NCI-H146 treated with DMSO at 0.1 percent for 48 hours (cell line): ENCODE measurements around the gene ZDHHC6.
A peak's percentile ranks its signal among the peaks of the same experiment; 100 is the strongest.
"Not testable (repeated sequence)": the region's sequence is repeated elsewhere in the genome, so short reads cannot be mapped to it uniquely, and the experiment has no call there.

ENCODE experiments used
- DNase-seq: peaks from one replicate; lab custom pipeline; 2025; ENCODE audit not compliant: unreplicated experiment; lab: John Stamatoyannopoulos, UW

ZDHHC6 gene, protein sequence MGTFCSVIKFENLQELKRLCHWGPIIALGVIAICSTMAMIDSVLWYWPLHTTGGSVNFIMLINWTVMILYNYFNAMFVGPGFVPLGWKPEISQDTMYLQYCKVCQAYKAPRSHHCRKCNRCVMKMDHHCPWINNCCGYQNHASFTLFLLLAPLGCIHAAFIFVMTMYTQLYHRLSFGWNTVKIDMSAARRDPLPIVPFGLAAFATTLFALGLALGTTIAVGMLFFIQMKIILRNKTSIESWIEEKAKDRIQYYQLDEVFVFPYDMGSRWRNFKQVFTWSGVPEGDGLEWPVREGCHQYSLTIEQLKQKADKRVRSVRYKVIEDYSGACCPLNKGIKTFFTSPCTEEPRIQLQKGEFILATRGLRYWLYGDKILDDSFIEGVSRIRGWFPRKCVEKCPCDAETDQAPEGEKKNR

DNA sequence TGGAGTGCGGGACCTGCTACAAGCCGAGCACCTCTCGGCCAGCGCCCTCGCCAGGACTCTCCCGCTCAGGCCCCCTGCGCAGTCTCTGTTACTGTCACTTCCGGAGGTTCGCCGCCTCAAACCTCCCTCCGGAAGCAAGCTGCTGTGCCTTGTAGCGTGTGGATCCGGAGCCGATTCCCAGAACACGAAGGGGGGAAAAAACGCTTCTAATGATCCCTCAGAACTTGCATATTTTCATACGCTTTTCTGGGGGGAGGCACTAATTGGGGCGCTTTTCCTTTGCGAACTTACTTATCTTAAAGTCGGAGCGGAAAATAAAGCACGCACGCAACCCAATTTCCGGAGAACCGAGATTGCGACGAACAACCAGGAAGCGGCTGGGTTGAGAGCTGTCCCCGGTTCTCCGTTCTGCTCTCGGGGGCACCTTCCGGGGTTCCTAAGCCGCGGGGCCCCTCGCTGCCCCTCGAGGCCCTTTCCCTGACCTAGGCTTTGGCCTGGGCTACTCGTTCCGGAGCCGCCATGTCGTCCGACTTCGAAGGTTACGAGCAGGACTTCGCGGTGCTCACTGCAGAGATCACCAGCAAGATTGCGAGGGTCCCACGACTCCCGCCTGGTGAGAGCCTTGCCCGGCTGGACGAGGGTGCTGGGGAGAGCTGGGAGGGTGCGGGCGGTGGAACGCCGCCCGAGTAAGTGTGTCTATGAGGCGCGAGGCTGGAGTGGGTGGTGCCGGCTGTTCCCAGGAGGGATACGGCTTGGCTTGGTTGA, at the start of gene ZDHHC6, which contains the start of gene VTI1A:
Gene ZDHHC6, minus strand, starts transcription at position 60 of the 765 bp plus-strand sequence. CDS start 1,478 bp downstream, outside the sequence.
Gene VTI1A, plus strand, starts transcription at position 361 of the 765 bp plus-strand sequence. Its CDS starts 159 bp downstream, at position 520.
- peak; percentile 62 for DNase-seq

GRCh38 chr10:112492736-112493135, 46.0 kb upstream of the ZDHHC6 start:
- DNase-seq = no peak

- DNase-seq = no peak
Measured at GRCh38 chr10:112491144-112491543, 44.4 kb upstream of the ZDHHC6 start.

DNA sequence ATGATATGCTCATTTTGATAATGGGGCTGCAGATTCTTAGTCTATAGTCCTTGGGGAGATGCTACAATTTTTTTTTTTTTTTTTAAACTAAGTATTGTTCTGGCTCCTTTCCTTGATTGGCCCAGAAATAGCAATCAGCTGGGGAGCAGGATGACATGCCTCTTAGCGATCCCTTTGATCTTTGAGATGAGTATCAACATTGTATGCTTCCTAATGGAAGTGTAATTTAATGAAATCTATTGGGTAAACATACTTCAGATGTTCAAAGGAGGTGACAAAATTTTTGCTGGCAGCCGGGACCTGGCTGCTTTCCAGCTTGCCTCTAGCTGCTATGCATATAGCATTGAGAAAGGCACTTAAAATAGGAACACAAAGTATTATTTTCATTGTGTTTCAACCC, 43.8 kb upstream of the ZDHHC6 start:
- DNase-seq = peak; percentile 71

DNA sequence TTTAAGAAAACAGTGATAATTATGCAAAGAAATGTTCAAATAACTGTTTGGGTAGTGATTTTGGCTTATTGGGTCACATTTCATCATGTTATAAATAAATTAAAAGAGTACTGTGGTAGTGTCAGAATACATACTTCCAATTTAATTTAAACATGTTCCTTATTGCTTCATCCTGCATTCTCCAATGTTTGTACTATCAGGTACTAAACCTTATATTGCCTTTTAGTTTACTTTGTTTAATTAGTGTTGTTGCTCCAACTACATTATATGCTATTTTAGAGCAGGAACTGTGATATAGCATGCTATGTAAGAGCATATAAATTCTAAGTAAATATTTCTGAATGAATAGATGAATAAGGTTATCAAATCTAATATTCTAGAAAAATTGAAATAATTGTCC, 41.2 kb upstream of the ZDHHC6 start:
- DNase-seq = no peak

GRCh38 chr10:112484399-112484798, 37.7 kb upstream of the ZDHHC6 start:
- no peak for DNase-seq

DNA sequence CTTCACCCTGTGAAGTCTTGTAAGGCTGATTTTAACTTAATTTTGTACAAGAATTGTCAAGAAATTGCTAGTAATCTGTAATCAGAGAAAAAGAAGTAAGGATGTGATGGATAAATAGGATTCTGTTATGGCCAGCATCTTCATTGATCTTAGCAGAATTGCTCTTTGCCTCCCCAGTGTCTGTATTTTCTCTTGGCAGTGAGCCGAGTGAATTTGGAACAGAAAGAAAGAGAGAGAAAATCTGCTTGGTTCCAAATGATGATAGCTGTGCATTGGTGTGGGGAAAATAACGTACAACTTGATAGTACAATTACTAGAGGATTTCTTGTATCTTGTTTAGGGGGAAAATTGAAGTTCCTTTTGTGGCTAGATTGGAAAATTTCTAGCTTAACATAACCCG, 34.9 kb upstream of the ZDHHC6 start:
- DNase-seq = no peak

- DNase-seq = no peak
Measured at GRCh38 chr10:112475575-112476218, 29.0 kb upstream of the ZDHHC6 start.

- DNase-seq = peak; percentile 57
Measured at GRCh38 chr10:112471878-112472487, 25.3 kb upstream of the ZDHHC6 start.

- no peak for DNase-seq
Measured at GRCh38 chr10:112467541-112468075, 20.9 kb upstream of the ZDHHC6 start.

- no peak for DNase-seq
Measured at GRCh38 chr10:112466802-112467201, 20.1 kb upstream of the ZDHHC6 start.

DNA sequence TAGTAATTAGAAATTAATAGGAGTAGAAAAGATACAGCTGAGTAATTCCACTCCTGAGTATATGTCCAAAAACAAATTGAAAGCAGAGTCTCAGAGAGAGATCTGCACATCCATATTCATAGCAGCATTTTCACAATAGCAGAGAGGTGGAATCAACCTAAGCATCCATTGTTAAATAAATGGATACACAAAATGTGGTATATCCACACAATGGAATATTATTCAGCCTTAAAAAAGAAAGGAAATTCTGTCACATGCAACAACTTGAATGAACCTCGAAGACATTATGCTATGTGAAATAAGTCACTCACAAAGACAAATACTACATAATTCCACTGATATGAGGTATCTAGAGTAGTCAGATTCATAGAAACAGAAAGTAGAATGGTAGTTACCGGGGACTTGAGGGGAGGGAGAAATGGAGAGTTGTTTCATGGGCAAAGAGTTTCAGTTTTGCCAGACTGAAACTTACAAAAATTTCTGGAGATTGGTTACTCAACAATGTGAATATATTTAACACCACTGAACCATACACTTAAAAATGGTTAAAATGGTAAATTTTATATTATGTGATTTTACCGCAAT, 18.7 kb upstream of the ZDHHC6 start:
- no peak for DNase-seq

DNA sequence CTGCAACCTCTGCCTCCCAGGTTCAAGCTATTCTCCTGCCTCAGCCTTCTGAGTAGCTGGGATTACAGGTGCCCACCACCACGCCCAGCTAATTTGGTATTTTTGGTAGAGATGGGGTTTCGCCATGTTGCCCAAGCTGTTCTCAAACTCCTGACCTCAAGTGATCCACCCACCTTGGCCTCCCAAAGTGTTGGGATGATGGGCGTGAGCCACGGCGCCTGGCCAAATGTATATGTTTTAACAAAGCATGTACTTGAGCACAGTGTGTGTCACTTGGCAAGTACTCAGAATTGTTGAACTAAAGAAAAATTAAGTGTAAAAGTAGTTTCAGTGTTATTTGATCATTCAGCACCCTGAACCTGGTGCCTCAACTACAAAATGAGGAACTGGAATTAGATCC, 17.4 kb upstream of the ZDHHC6 start:
- not testable (repeated sequence) for DNase-seq

DNA sequence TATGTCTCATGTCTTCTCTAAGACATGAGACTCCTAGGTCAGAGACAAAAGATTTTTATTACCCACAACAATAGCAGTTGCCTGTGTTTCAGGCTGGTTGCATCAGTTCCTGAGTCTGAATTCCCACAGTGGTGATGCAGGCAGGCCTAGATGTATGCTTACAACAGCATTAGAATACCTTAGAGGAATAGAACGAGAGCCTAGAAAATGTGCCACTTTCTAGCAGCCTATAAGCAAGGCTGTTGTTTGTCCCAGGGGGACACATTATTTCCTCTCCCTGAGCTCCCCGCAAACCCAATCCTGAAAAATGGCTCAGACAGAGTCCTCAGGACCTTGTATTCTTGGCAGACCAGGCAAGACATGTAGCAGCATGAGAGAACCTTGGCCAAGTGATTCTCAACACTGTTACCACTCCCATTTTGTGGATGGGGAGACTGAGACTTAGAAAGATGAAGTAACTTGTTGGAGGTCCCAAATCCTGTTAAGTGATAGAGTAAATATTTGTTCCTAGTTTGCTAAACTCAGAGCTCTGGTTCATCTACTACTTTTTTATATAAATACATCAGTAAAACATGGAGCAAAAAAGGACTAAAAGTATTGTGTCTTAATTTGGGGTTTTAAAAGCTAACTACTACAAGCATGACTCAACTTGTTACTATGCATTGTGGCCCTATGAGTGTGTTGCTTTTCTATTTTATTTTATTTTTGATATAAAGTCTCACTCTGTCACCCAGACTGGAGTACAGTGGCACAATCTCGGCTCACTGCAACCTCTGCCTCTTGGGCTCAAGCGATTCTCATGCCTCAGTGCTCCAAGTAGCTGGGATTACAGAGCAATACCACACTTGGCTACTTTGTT, 14.5 kb upstream of the ZDHHC6 start:
- no peak for DNase-seq

GRCh38 chr10:112460366-112460765, 13.7 kb upstream of the ZDHHC6 start:
- no peak for DNase-seq

DNA sequence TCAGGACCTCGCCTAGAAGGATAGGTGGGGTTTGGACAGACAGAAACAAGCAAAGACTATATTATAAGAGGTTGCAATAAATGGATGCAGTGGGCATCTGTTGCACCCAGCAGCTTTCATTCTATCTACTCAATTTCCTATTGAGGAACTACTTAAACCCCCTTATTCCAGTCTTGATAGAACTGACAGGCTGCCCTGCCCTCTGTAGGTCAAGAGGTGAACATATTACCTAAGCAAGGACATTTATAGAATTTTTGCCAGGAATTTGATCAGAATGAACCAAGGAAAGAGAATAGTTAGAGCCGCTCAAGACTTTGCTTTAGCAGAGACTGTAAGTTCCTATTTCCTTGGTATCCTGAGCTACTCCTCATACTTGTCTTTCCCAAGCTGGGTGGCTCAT, 9.8 kb upstream of the ZDHHC6 start:
- no peak for DNase-seq

DNA sequence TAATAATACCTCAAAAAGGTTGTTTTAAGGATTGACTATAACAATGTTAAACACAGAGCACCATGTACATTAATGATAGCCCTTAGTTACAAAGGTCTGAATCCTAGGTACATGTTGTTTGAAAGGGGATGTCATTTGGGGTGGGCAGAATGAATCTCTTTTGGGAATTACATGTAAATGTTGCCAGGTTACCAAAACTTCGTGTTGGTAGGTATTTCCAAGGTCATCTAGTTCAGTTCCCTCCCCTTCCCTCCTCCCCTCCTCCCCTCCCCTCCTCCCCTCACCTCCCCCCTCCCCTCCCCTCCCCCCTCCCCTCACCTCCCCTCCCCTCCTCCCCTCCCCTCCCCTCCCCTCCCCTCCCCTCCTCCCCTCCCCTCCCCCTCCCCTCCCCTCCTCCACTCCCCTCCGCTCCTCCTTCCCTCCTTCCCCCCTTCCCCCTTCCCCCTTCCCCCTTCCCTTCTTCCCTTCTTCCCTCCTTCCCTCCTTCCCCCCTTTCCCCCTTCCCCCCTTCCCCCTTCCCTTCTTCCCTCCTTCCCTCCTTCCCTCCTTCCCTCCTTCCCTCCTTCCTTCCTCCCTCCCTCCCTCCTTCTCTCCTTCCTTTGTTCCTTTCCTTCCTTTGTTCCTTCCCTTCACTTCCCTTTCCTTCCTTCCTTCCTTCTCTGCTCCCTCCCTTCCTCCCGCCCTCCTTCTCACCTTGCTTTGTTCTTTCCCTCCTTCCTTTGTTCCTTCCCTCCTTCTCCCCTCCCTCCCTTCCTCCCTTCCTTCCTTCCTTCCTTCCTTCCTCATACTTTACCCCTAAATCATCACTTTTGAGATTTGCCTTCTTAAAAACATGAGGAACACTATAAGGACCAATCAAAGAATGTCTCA, 8.4 kb upstream of the ZDHHC6 start:
- DNase-seq = no peak

DNA sequence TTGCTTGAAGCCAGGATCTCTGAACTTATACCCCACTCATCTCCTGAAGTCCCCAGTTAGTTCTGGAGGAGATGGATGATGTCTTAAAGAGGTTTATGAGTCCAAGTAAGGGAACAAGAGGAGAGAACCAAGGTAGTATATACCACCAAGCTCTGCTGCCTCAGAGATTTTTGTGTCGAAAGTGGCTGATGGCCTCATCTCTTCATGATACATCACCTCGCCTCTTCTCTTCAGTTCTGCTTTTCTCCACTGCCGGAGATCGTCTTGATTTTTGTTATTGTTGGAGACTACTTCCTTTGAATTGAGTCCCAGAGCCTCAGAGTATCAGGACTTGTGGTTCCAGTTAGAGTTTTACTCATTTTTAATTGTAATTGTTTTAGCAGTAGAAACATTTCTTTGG, 2.2 kb upstream of the ZDHHC6 start:
- no peak for DNase-seq

- DNase-seq = no peak
Measured at GRCh38 chr10:112447620-112447928, 860 bp upstream of the ZDHHC6 start.
